A549 (cell line): Measurements from ENCODE around the gene CAMTA1.

Source experiments
- CHD2 ChIP-seq: fragments of 150-350 bp; IDR thresholded peaks from 2 replicates; pipeline ENCODE4 v1.6.1; 2014; ENCODE audit warnings: low read length; ENCODE audit not compliant: partially characterized antibody
- CHD4 ChIP-seq: fragments of 200-600 bp; sonication (generic); IDR thresholded peaks from 2 replicates; pipeline ENCODE4 v1.6.1; 2016; ENCODE audit warnings: antibody characterized with exemption, mild to moderate bottlenecking, borderline replicate concordance
- EP300 ChIP-seq, 2 experiments: fragments of >200 bp; sonication (Bioruptor Twin); formaldehyde crosslinking; IDR thresholded peaks; 2 replicates in 1 of 2; 3 replicates in 1 of 2; pipeline ENCODE4 v1.6.1; 2016 to 2017
- MAFK ChIP-seq: fragments of 450-650 bp; IDR thresholded peaks from 2 replicates; pipeline ENCODE4 v1.6.1; 2014; ENCODE audit not compliant: partially characterized antibody
- SREBF2 ChIP-seq: fragments of 450-650 bp; IDR thresholded peaks from 2 replicates; pipeline ENCODE4 v1.6.1; 2014; ENCODE audit warnings: mild to moderate bottlenecking, moderate library complexity
- TF ChIP-seq, protein P1 (sequence below): fragments of >200 bp; sonication (Bioruptor Twin); formaldehyde crosslinking; IDR thresholded peaks from 3 replicates; pipeline ENCODE4 v1.6.1; 2016
- TF ChIP-seq, protein P2 (sequence below): fragments of >200 bp; sonication (Bioruptor Twin); formaldehyde crosslinking; IDR thresholded peaks from 3 replicates; pipeline ENCODE4 v1.5.1; 2016
- TF ChIP-seq, protein P3 (sequence below): fragments of 450-650 bp; IDR thresholded peaks from 2 replicates; pipeline ENCODE4 v1.6.1; 2014; ENCODE audit warnings: antibody characterized with exemption

DNA sequence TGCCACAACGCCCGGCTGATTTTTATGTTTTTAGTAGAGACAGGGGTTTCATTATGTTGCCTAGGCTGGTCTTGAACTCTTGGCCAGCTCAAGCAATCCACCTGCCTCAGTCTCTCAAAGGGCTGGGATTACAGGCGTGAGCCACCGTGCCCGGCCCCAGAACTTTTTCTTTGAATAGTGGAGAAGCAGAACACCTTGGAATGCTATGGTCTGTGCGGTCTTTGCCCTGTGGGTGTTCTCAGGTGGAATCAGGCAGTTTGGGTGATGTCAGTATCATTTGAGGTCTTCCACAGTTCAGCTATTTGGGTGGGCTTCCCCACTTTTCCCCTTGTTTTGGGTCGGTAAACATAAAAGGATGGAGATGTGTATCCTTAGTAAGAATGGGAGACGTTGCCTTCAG, 17.6 kb downstream of the CAMTA1 start:
- no peak for TF ChIP-seq MAFK
- TF ChIP-seq, protein P1, sequence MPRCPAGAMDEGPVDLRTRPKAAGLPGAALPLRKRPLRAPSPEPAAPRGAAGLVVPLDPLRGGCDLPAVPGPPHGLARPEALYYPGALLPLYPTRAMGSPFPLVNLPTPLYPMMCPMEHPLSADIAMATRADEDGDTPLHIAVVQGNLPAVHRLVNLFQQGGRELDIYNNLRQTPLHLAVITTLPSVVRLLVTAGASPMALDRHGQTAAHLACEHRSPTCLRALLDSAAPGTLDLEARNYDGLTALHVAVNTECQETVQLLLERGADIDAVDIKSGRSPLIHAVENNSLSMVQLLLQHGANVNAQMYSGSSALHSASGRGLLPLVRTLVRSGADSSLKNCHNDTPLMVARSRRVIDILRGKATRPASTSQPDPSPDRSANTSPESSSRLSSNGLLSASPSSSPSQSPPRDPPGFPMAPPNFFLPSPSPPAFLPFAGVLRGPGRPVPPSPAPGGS, result no peak
- TF ChIP-seq, protein P2, sequence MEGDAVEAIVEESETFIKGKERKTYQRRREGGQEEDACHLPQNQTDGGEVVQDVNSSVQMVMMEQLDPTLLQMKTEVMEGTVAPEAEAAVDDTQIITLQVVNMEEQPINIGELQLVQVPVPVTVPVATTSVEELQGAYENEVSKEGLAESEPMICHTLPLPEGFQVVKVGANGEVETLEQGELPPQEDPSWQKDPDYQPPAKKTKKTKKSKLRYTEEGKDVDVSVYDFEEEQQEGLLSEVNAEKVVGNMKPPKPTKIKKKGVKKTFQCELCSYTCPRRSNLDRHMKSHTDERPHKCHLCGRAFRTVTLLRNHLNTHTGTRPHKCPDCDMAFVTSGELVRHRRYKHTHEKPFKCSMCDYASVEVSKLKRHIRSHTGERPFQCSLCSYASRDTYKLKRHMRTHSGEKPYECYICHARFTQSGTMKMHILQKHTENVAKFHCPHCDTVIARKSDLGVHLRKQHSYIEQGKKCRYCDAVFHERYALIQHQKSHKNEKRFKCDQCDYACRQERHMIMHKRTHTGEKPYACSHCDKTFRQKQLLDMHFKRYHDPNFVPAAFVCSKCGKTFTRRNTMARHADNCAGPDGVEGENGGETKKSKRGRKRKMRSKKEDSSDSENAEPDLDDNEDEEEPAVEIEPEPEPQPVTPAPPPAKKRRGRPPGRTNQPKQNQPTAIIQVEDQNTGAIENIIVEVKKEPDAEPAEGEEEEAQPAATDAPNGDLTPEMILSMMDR, result no peak
- no peak for TF ChIP-seq CHD2
- no peak for TF ChIP-seq CHD4
- no peak for TF ChIP-seq SREBF2
- TF ChIP-seq, protein P3, sequence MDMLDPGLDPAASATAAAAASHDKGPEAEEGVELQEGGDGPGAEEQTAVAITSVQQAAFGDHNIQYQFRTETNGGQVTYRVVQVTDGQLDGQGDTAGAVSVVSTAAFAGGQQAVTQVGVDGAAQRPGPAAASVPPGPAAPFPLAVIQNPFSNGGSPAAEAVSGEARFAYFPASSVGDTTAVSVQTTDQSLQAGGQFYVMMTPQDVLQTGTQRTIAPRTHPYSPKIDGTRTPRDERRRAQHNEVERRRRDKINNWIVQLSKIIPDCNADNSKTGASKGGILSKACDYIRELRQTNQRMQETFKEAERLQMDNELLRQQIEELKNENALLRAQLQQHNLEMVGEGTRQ, result no peak
- TF ChIP-seq EP300 (IDR thresholded peaks at IDR 0.05), result no peak
